KMS-11 (cell line): ENCODE measurements around the gene ABT1.
A peak's percentile ranks its signal among the peaks of the same experiment; 100 is the strongest.

Experiments
- H2AFZ ChIP-seq: fragments of 200-600 bp; sonication (generic); 2 replicates; pipeline ENCODE4 v1.6.1; 2016; ENCODE audit warnings: antibody characterized with exemption, mixed run types, low read depth
- H3K27ac ChIP-seq: fragments of 200-600 bp; sonication (generic); 2 replicates; pipeline ENCODE4 v1.6.1; 2016; ENCODE audit warnings: mild to moderate bottlenecking, mixed run types
- H3K27me3 ChIP-seq: fragments of 200-600 bp; sonication (generic); 2 replicates; pipeline ENCODE4 v1.6.1; 2017; ENCODE audit warnings: mild to moderate bottlenecking, low read depth, mixed run types, moderate library complexity; ENCODE audit not compliant: insufficient read depth
- H3K36me3 ChIP-seq: fragments of 200-600 bp; sonication (generic); 2 replicates; pipeline ENCODE4 v1.6.1; 2017; ENCODE audit warnings: mild to moderate bottlenecking, mixed run types; ENCODE audit not compliant: insufficient read depth
- H3K4me1 ChIP-seq: fragments of 200-600 bp; sonication (generic); 2 replicates; pipeline ENCODE4 v1.6.1; 2016; ENCODE audit warnings: mild to moderate bottlenecking, low read depth, mixed run types; ENCODE audit not compliant: poor library complexity, severe bottlenecking
- H3K4me2 ChIP-seq: fragments of 200-600 bp; sonication (generic); 2 replicates; pipeline ENCODE4 v1.7.0; 2016; ENCODE audit warnings: mild to moderate bottlenecking, mixed run types
- H3K4me3 ChIP-seq: fragments of 200-600 bp; sonication (generic); IDR thresholded peaks from 2 replicates; pipeline ENCODE4 v1.6.1; 2017; ENCODE audit warnings: low read depth, low read length, mixed read lengths; ENCODE audit not compliant: insufficient read depth
- H3K79me2 ChIP-seq: fragments of 200-600 bp; sonication (generic); 2 replicates; pipeline ENCODE4 v1.6.1; 2016; ENCODE audit warnings: low read depth, mixed run types; ENCODE audit not compliant: insufficient read depth
- H3K9ac ChIP-seq: fragments of 200-600 bp; sonication (generic); 2 replicates; pipeline ENCODE4 v1.6.1; 2016; ENCODE audit warnings: mild to moderate bottlenecking, mixed run types
- H4K20me1 ChIP-seq: fragments of 200-600 bp; sonication (generic); 2 replicates; pipeline ENCODE4 v1.6.1; 2016; ENCODE audit warnings: mild to moderate bottlenecking, mixed run types; ENCODE audit not compliant: insufficient read depth
- TF ChIP-seq, protein P1 (sequence below): fragments of 200-600 bp; sonication (generic); conservative IDR thresholded peaks from 2 replicates; pipeline ENCODE4 v1.6.1; 2017; ENCODE audit warnings: low read depth, mild to moderate bottlenecking, antibody characterized with exemption, low read length, moderate library complexity, mixed read lengths

ABT1 gene

DNA sequence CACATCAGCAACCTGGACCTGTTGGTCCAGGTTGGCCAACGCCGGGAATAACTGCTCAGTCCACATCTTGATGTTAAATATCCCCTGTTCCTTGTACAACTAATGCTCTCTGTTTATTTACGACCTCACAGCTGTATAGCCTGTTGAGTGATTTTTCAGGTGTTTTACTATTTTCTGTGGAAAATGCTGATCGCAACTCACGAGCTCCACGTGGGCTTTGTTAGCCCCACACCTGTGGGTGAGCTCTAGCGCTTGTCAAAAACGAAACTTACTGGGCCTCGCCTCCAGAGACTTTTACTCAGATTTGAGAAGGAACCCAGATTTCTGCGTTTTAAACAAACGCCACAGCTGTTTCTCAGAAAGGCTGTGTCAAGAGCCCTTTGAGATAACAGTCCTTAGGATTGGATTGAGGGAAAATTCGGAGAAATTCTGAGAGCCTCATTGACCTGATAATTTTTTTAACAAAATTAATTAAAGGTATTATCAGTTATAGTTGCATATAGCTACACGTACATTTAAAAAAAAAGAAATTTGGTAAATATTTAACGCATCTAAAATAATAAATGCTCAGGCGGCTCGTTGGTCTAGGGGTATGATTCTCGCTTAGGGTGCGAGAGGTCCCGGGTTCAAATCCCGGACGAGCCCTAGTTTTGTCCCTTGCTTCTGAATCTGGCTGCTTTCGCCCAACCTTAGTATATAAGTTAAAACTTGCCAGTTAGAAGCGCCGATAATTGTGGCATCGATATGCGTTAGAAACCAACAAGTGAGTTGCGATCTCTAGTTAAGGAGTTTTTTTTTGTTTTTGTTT lies 41.9 kb upstream of the ABT1 start:
- TF ChIP-seq, protein P1, sequence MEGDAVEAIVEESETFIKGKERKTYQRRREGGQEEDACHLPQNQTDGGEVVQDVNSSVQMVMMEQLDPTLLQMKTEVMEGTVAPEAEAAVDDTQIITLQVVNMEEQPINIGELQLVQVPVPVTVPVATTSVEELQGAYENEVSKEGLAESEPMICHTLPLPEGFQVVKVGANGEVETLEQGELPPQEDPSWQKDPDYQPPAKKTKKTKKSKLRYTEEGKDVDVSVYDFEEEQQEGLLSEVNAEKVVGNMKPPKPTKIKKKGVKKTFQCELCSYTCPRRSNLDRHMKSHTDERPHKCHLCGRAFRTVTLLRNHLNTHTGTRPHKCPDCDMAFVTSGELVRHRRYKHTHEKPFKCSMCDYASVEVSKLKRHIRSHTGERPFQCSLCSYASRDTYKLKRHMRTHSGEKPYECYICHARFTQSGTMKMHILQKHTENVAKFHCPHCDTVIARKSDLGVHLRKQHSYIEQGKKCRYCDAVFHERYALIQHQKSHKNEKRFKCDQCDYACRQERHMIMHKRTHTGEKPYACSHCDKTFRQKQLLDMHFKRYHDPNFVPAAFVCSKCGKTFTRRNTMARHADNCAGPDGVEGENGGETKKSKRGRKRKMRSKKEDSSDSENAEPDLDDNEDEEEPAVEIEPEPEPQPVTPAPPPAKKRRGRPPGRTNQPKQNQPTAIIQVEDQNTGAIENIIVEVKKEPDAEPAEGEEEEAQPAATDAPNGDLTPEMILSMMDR: no peak
- H3K4me2 ChIP-seq: peak overlapping the region; percentile 65
- no peaks in the 10 kb centered on the region for H3K36me3 ChIP-seq
- no peaks in the 10 kb centered on the region for H3K79me2 ChIP-seq
- peak overlapping the region; percentile 57 for H3K9ac ChIP-seq
- H3K27ac ChIP-seq: peak overlapping the region; percentile 85
- no peaks in the 10 kb centered on the region for H3K27me3 ChIP-seq
- peak overlapping the region; percentile 39 for H2AFZ ChIP-seq
- no peaks in the 10 kb centered on the region for H4K20me1 ChIP-seq
- H3K4me1 ChIP-seq: peaks cover 31% of the 10 kb centered on the region
- peak overlapping the region; percentile 19 for H3K4me3 ChIP-seq

DNA sequence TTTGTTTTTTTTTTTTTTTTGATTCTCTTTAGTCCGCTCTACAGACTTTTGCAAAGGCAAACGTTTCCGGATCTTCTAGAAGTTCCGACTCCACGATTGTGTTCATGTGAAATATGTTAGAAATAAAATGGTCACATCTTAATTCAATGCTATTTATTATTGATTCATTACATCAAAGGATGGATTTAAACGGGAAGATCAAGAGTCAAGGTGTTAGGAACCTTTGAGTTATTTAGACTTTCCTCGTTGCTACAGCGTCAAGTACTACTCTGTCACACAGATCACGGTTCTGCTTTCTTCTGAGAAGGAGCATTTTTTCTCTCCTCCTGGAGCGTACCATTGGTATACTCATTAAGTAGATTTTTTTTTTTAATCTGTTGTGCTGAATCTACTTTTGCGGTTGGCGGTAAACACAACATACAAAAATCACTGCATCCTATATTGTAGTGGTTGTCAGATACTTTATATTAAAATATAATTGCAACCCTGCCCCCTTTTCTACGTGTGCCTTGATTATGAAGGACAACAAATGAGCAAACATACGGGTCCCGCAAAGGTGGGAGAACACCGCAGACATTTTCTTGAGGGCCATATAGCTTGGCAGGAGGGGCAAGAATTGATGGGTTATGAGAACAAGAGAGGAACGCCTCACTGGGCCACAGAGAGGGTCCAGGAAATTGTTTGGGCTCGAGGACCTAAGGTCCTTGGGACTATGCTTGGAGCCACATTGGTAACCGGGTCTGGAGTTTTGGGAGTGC lies 41.1 kb upstream of the ABT1 start:
- Histone ChIP-seq H3K4me1 (peaks cover 29% of the 10 kb centered on the region), H3K9ac (peak overlapping the region; percentile 57; the same call in 1 of the 2 replicates), H3K36me3 (no peaks in the 10 kb centered on the region), H4K20me1 (no peaks in the 10 kb centered on the region), H3K4me2 (peak overlapping the region; percentile 65), H3K79me2 (no peaks in the 10 kb centered on the region), H3K27ac (peak overlapping the region; percentile 85; the same call in 1 of the 2 replicates), H2AFZ (no peak overlapping the region), H3K4me3 (peak overlapping the region; percentile 19), H3K27me3 (no peaks in the 10 kb centered on the region)
- TF ChIP-seq, protein P1: no peak; the same call in 1 of the 2 replicates

DNA sequence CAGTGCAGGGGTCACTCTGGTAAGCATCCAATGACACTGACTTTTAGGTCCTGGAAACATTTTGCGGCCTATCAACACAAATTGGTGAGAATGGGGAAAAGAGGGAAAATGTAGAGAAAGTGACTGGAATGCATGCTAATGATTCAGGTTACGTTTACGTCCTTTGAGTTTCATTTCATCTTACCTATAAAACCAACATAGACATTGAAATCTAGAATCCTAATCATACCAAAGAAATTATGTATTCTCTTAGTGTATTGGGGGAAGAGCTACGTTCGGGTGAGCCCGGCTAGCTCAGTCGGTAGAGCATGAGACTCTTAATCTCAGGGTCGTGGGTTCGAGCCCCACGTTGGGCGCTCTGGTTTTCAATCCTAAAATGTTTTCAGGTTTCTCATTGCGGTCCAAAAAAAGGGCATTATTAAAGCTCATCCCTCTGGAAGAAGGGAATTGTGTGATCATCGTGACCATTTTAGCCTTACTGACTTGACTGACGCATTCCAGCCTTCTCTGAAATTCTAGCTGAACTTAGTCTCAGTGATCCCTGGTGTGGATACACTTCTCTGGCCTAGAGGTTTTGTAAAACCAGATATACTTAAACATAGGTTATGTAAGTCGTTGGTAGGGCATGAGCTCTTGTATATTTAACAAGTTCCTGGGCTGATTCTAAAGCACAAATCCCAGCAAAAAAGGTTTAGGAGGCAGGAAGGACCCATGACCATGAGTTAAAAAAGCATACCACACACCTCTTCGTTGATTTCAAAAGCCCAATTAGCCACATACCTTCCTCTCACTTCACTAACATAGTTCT lies 40.3 kb upstream of the ABT1 start:
- no peaks in the 10 kb centered on the region for H3K79me2 ChIP-seq
- peaks cover 25% of the 10 kb centered on the region for H3K4me1 ChIP-seq

More for the DNA sequence above, 40.3 kb upstream of the ABT1 start:
- Histone ChIP-seq H3K27ac (peak overlapping the region; percentile 85; the same call in 1 of the 2 replicates), H3K27me3 (no peaks in the 10 kb centered on the region), H3K4me2 (peak overlapping the region; percentile 65), H3K9ac (no peak overlapping the region; the same call in 1 of the 2 replicates), H3K4me3 (peak overlapping the region; percentile 13), H3K36me3 (no peaks in the 10 kb centered on the region), H2AFZ (no peak overlapping the region), H4K20me1 (no peaks in the 10 kb centered on the region)
- TF ChIP-seq, protein P1: no peak
